Body of pancreas (tissue), 4 donors: ENCODE results near the gene UGT2A3. TPM values are rescaled to one million over a fixed set of nuclear protein-coding genes. Genes with fewer than 3 reads are reported as not detected.

Experiments
- ATAC-seq: fragments of 150-250 bp; one replicate; pipeline ENCODE4 v1.9.1; 2016
- DNase-seq, 4 donors: peaks; one replicate each; pipeline ENCODE4 v3.0.0-alpha.2; 2019
- H3K27ac ChIP-seq, 4 donors: fragments of 200-600 bp; sonication (generic); 1 replicate in 3 of 4; 2 replicates in 1 of 4; pipeline versions ENCODE4 v1.5.1 to v1.6.1; 2016 to 2019; ENCODE audit warnings: mild to moderate bottlenecking in 1 of 4, mixed read lengths in 1 of 4, moderate library complexity in 1 of 4
- H3K27me3 ChIP-seq, 2 donors: fragments of 200-600 bp; sonication (generic); one replicate each; pipeline ENCODE4 v1.6.0; 2016; ENCODE audit warnings: mild to moderate bottlenecking in 1 of 2
- H3K36me3 ChIP-seq, 2 donors: fragments of 200-600 bp; sonication (generic); replicated peaks in 1 of 2; 2 replicates each; pipeline ENCODE4 v1.5.1; 2016; ENCODE audit warnings: low read depth in 2 of 2; ENCODE audit not compliant: insufficient read depth in 1 of 2
- H3K4me1 ChIP-seq: fragments of 200-600 bp; sonication (generic); one replicate; pipeline ENCODE4 v1.6.0; 2016
- H3K4me3 ChIP-seq, 2 donors: fragments of 200-600 bp; sonication (generic); 1 replicate in 1 of 2; 2 replicates in 1 of 2; pipeline ENCODE4 v1.5.1; 2016 to 2019
- H3K9me3 ChIP-seq, 3 donors: fragments of 200-600 bp; sonication (generic); 1 replicate in 2 of 3; 2 replicates in 1 of 3; pipeline ENCODE4 v1.5.1; 2016
- POLR2A ChIP-seq, 3 donors: fragments of 450-650 bp; IDR thresholded peaks; one replicate each; pipeline ENCODE4 v1.6.1; 2016; ENCODE audit warnings: antibody characterized with exemption in 3 of 3, mild to moderate bottlenecking in 2 of 3
- WGBS, 2 donors: methylation state at CpG; one replicate each; pipeline ENCODE4 v1.1.5; 2017; 5-methylcytosine and 5-hydroxymethylcytosine counted together
- intact Hi-C: fragments of 100-400 bp; cut with DNase I; formaldehyde crosslinking; loops from one replicate; pipeline ENCODE4 v1.15.1; 2023
- total RNA-seq, 2 donors: library from RNA; depleted of rRNA; stranded (reverse); fragments of >200 nt; gene quantifications; one replicate each; pipeline ENCODE4 v1.1.0, GENCODE V29; 2016
- TF ChIP-seq, protein P1 (sequence below), 7 experiments: fragments of 450-650 bp in 4 of 7; fragments of 200-600 bp in 3 of 7; sonication (generic) in 3 of 7; IDR thresholded peaks; one replicate each; pipeline ENCODE4 v1.5.1; 2016 to 2019; ENCODE audit warnings: antibody characterized with exemption in 7 of 7

UGT2A3 gene
- total RNA-seq, 2 donors from 2014 or later = 35.9 to 39.4 TPM

DNA sequence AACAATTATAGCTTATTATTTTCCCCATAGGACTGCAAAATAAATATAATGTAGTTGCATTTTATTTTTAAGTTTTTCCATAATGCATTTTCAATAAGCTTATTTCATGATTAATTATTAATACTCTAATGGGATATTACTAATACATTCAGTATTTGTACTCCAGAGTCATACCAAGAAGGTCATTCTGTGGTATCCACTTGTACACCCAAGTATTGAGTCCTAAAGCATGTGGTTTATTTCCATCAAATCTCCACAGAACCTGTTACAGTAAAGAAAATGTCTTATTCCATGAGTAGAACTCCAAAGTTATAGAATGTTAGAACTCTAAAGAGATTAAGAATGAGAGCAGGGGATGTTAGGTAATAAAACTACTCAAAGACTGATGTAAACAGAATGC lies 30.6 kb downstream of the UGT2A3 start:
- Histone ChIP-seq H3K27me3 (no peaks in the 10 kb centered on the region), H3K4me3 (no peak overlapping the region), H3K36me3 (no peaks in the 10 kb centered on the region), H3K4me1 (no peaks in the 10 kb centered on the region), H3K9me3 (no peaks in the 10 kb centered on the region), H3K27ac (no peak overlapping the region)
- TF ChIP-seq, protein P1, sequence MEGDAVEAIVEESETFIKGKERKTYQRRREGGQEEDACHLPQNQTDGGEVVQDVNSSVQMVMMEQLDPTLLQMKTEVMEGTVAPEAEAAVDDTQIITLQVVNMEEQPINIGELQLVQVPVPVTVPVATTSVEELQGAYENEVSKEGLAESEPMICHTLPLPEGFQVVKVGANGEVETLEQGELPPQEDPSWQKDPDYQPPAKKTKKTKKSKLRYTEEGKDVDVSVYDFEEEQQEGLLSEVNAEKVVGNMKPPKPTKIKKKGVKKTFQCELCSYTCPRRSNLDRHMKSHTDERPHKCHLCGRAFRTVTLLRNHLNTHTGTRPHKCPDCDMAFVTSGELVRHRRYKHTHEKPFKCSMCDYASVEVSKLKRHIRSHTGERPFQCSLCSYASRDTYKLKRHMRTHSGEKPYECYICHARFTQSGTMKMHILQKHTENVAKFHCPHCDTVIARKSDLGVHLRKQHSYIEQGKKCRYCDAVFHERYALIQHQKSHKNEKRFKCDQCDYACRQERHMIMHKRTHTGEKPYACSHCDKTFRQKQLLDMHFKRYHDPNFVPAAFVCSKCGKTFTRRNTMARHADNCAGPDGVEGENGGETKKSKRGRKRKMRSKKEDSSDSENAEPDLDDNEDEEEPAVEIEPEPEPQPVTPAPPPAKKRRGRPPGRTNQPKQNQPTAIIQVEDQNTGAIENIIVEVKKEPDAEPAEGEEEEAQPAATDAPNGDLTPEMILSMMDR (IDR thresholded peaks at IDR 0.05) = no peak
- TF ChIP-seq POLR2A (IDR thresholded peaks at IDR 0.05) = no peak
- intact Hi-C loops = no loop called here
- DNase-seq (no peak), ATAC-seq (no peak)

DNA sequence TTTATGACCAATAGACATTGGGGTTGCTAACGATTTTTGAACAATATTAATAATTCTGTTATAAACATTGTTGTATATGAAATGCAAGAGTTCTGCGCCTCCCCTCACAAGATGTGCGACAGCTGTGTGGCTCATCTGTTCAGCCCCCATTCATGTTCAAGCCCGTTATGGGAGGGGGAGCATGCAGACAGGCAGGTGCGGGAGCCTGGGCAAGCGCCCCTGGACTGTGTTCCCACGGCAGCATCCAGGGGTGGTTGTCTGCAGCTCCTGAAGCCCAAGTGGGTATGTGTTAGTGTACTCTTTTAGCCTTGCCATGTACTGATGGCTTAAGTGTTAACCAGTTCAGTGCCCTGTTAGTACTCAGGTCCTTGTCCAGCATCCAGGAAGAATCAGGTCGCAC lies 34.6 kb downstream of the UGT2A3 start:
- Histone ChIP-seq H3K27ac (no peak overlapping the region), H3K36me3 (no peaks in the 10 kb centered on the region), H3K4me3 (no peak overlapping the region), H3K27me3 (no peaks in the 10 kb centered on the region), H3K9me3 (no peaks in the 10 kb centered on the region), H3K4me1 (no peaks in the 10 kb centered on the region)
- intact Hi-C loops = no loop called here
- no peak for TF ChIP-seq POLR2A (IDR thresholded peaks at IDR 0.05)
- TF ChIP-seq, protein P1 (IDR thresholded peaks at IDR 0.05) = no peak
- WGBS, 2 donors = 93 to 94% methylated on average over 8 of the region's 8 CpGs
- ATAC-seq = no peak
- DNase-seq = no peak

GRCh38 chr4:68912807-68913206 lies 38.8 kb downstream of the UGT2A3 start:
- intact Hi-C loops = no loop called here
- H3K9me3 ChIP-seq = no peaks in the 10 kb centered on the region
- H3K36me3 ChIP-seq = no peaks in the 10 kb centered on the region
- TF ChIP-seq, protein P1 (IDR thresholded peaks at IDR 0.05) = no peak
- TF ChIP-seq POLR2A (IDR thresholded peaks at IDR 0.05) = no peak
- H3K4me3 ChIP-seq = no peak overlapping the region
- H3K27me3 ChIP-seq = no peaks in the 10 kb centered on the region
- DNase-seq = no peak
- ATAC-seq = no peak
- H3K27ac ChIP-seq = no peak overlapping the region
- H3K4me1 ChIP-seq = peaks cover 7% of the 10 kb centered on the region
- 28 to 38% methylated on average over 3 of the region's 3 CpGs for WGBS, 2 donors

DNA sequence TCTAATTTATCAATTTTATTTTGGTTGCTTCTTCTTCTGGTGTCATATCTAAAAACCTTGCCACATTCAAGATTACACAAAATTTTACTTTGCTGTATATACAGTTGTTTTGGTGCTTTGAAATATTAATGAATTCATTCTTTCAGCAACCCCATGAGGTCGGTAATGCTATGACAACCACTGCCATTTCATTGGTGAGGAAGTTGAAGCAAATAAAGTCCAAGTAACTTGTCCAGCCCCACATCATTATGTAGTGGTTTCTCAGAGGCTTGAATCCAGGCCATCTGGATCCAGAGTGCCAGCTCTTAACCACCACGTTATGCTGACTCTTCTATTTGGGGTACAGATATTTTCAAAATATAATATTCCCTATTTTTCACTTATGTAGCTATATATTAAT lies 42.2 kb downstream of the UGT2A3 start:
- DNase-seq (no peak), ATAC-seq (no peak)
- TF ChIP-seq, protein P1 (IDR thresholded peaks at IDR 0.05) = no peak
- TF ChIP-seq POLR2A (IDR thresholded peaks at IDR 0.05) = no peak
- intact Hi-C loops = no loop called here
- peaks cover 37% of the 10 kb centered on the region for H3K4me1 ChIP-seq
- H3K36me3 ChIP-seq = no peaks in the 10 kb centered on the region
- no peak overlapping the region for H3K4me3 ChIP-seq
- no peaks in the 10 kb centered on the region for H3K27me3 ChIP-seq
- peak overlapping the region in 1 of 4 donors; percentile 96 for H3K27ac ChIP-seq
- 68 to 74% methylated on average over 2 of the region's 2 CpGs for WGBS, 2 donors
- H3K9me3 ChIP-seq = no peaks in the 10 kb centered on the region

DNA sequence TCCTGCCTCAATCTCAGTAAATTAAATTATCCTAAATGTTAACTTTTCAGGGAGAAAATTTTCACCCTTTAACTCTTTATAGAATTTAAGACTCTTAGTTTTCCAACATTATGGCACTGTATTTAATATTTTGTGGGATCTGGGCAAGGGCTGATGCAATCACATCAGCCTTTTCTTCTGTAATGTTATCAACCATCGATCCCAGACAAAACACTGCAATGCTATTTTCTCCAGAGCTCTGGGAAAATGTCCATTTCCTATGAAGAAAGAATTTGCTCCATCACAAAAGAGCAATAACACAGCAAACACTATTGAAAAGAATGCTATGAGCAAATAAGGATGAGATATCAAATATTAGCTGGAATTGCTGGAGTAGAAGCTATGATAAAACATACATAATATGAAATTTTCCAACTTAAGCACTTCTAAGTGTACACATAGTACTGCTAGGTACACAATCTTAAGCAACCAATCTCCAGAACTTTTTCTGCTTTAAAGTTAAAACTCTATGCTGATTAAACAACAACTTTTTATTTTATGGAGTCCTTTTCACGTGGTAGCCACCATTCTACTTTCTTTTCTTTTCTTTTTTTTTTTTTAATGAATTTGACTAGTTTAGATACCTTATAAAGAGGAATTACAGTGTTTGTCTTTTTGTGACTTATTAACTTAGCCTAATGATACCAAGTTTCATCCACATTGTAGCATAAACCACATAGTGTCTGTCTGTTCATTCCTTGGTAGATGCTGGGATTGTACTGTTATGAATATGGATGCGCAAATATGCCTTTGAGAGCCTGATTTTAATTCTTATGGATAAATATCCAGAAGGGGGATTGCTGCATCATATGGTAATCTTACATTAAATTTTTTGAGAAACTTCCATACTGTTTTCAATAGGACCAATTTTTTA lies 43.6 kb downstream of the UGT2A3 start:
- no peak for DNase-seq
- 38 to 39% methylated on average over 3 of the region's 3 CpGs for WGBS, 2 donors
- Histone ChIP-seq H3K4me3 (no peak overlapping the region), H3K4me1 (peaks cover 50% of the 10 kb centered on the region), H3K27me3 (no peaks in the 10 kb centered on the region), H3K27ac (peak overlapping the region in 3 of 4 donors; percentile 91 to 96 (median 91)), H3K9me3 (no peaks in the 10 kb centered on the region), H3K36me3 (no peaks in the 10 kb centered on the region)
- no peak for ATAC-seq
- TF ChIP-seq, protein P1 (IDR thresholded peaks at IDR 0.05) = no peak
- no peak for TF ChIP-seq POLR2A (IDR thresholded peaks at IDR 0.05)
- intact Hi-C loops = no loop called here
